ENCODE measurements around the gene GALNT14.

The GALNT14 gene

GRCh38 chr2:31134480-31134879 lies 3.8 kb downstream of the GALNT14 start:
- DNase-seq = no peak

- DNase-seq = no peak
Observed at GRCh38 chr2:31132786-31133185, 5.5 kb downstream of the GALNT14 start.

- DNase-seq = no peak
Observed at GRCh38 chr2:31131871-31132270, 6.4 kb downstream of the GALNT14 start.

GRCh38 chr2:31129375-31130171 lies 8.7 kb downstream of the GALNT14 start:
- no peak for DNase-seq

GRCh38 chr2:31127931-31128330 lies 10.3 kb downstream of the GALNT14 start:
- no peak for DNase-seq

GRCh38 chr2:31125918-31126695 lies 12.1 kb downstream of the GALNT14 start:
- DNase-seq = no peak

GRCh38 chr2:31124904-31125303 lies 13.3 kb downstream of the GALNT14 start:
- no peak for DNase-seq

DNA sequence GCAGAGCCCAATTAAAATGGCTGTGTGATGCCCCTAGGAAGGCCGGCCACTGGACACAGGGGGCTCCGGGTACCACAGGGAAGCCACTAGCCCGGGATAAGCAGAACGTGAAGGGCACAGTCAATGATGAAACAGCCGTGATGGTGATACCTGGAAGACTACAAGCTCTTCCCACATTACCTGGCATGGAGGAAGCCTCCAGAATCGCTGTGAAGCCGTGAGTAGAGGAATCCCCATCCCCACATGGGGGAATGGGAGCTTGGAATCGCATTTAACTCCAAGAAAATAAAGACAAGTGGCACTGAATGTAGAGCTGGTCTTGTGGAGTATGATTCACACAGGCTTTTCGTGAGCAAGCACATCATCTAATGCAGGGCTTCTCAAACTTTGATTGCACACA lies 16.1 kb downstream of the GALNT14 start:
- DNase-seq = no peak

GRCh38 chr2:31113765-31114164 lies 24.5 kb downstream of the GALNT14 start:
- DNase-seq = no peak

GRCh38 chr2:31112544-31112943 lies 25.7 kb downstream of the GALNT14 start:
- DNase-seq = no peak

DNA sequence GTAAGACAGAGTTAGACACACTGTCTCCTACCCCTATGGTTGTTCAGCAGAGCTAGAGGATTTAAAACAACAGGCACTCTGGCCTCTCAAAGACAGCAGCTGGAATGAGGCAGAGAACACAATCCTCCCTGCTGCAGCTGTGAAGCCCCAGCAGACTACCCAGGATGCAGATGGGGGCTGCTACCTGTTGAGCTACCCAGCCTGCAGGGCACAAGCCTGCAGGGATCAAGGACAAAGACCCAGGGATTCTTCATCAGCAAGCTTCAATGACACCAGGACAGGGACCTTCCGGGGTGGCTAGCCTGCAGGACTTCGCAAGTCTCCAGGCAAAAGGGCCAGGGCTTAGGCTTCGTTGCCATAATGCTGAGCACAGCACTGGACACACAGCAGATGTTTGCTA lies 27.2 kb downstream of the GALNT14 start:
- no peak for DNase-seq

GRCh38 chr2:31110431-31110830 lies 27.8 kb downstream of the GALNT14 start:
- DNase-seq = no peak

DNA sequence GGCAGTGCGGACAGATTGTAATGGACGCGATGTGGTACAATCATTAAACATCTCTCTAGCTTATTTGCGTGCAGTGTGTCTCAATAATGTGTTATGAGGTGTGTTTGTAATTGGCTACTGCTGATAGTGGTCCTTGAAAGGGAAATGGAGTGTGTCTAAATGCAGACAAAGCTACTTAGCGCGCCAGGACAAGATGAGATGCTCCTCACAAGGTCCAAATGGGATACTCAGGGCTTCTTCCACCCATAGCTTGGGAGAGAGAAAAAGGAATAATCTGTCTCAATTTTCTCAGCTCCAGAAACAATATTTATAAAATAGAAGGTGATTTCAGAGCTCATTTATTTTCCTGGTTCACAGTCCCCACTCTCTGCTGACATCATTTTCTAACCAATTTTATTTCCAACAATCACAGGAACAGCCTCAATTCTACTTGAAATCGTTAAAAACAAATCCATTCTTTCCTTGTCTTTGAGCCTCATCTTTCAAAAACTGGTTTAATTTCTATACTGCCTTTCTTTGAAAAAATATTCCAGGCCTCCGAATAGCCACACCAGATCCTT lies 28.5 kb downstream of the GALNT14 start:
- DNase-seq = no peak

GRCh38 chr2:31108561-31109286 lies 29.5 kb downstream of the GALNT14 start:
- DNase-seq = no peak

GRCh38 chr2:31107591-31108300 lies 30.5 kb downstream of the GALNT14 start:
- no peak for DNase-seq

GRCh38 chr2:31101701-31102100 lies 36.5 kb downstream of the GALNT14 start:
- DNase-seq = no peak

DNA sequence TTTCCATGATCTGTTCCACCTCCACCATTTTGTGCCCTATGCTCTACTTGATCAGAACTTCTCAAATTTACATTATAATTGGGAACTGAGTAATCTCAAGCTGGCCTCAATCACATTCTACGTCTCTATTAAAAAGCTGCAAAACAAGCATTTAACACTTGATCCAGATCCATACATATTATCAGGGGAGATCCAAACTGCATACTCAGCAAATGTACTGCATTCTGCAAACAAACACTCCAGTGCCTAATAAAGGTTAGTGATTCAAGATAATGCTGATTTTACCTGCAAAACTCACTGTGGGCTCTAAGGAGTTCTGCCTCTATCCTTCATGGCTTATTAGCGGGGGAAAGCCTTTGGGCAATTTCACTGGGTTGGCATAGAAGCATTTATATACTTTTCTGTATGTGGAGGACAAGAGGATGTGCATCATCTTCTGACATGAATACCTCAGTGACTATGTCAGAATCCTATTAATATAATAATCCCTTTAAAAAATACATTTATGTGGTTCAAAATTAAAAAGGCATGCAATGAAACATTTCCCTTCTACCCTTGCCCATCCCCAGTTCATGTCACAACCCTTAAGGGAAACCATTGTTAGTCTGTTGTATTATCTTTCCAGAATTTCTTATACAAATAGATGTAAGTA lies 40.2 kb downstream of the GALNT14 start:
- DNase-seq = no peak

- DNase-seq = no peak
Observed at GRCh38 chr2:31090188-31090587, 48.1 kb downstream of the GALNT14 start.

- DNase-seq = no peak
Observed at GRCh38 chr2:31089645-31090044, 48.6 kb downstream of the GALNT14 start.

- no peak for DNase-seq
Observed at GRCh38 chr2:31088504-31089195, 49.6 kb downstream of the GALNT14 start.

DNA sequence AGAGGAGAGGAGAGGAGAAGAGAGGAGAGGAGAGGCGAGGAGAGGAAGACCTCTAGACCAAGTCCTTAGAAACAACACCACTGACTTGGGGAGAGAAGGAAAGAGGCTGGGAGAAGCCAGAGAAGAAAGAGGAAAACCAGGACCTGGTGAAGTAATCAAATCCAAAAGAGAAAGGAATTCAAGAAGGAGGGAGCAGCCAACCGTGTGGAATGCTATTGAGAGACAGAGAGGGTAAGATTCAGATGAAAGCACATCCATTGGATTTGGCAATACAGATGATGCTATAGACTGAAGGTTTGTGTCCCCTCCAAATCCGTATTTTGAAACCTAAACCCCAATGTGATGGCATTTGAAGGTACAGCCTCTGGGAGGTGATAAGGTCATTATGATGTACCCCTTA lies 50.7 kb downstream of the GALNT14 start:
- DNase-seq = no peak
